ENCODE results near the gene MIPOL1. TPM values are rescaled to one million over a fixed set of nuclear protein-coding genes. Genes with fewer than 3 reads are reported as not detected.

Gene MIPOL1
- total and polyA plus RNA-seq, 2 of the 4 experiments (the other 2 are of a cell fraction) = 2.7 to 5.9 TPM

DNA sequence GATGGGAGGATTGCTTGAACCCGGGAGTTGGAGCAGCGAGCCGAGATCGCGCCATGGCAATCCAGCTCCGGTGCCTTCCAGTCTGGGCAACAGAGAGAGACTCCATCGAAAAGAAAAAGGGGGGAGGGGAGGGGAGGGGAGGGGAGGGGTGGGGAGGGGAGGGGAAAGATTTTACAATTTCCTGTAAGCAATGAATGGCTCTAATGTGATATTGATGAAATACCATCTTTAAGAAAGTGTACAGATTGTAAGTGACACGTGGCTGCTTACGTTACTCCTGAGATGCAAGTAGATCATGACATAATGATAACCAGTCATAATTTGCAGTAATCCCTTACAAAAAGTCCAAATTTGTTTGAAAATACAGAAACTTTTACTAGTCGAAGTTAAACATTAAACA lies 26.7 kb upstream of the MIPOL1 start:
- H3K9ac ChIP-seq (ENCODE audit: low read depth, low read length) = no peak overlapping the region
- H2BK5ac ChIP-seq (ENCODE audit: low read depth, low read length, poor library complexity, severe bottlenecking) = no peak overlapping the region
- H4K91ac ChIP-seq (ENCODE audit: insufficient read depth, low read depth, low read length) = no peak overlapping the region
- H3K9me3 ChIP-seq (ENCODE audit: control insufficient read depth, insufficient read depth, low read length) = no peaks in the 10 kb centered on the region
- H3K4ac ChIP-seq (ENCODE audit: low read depth, low read length) = no peak overlapping the region
- CTCF ChIA-PET = interaction anchor here (1.0 kb wide), 1 partner anchor 18 kb away, joined by 4 read pairs; no protein-coding TSS in a partner anchor
- H2AFZ ChIP-seq (replicated peaks; ENCODE audit: low read length, poor library complexity) = no peak overlapping the region
- H4K20me1 ChIP-seq (ENCODE audit: insufficient read depth, low read length) = no peaks in the 10 kb centered on the region
- no CpG with 5 or more reads among the region's 10 CpGs for WGBS, 2 experiments (ENCODE audit: extremely low coverage in 2 of 2, insufficient read length in 1 of 2)
- H3K4me1 ChIP-seq (ENCODE audit: control insufficient read depth, insufficient read depth, low read length) = 0 out of 2 replicates have a peak, but pooled peaks cover 2% of the 10 kb centered on the region
- no peak for ATAC-seq (ENCODE audit: low read depth)
- H4K8ac ChIP-seq (ENCODE audit: low read depth in 2 of 2, low read length in 2 of 2) = no peak overlapping the region
- no peak overlapping the region for H2BK120ac ChIP-seq (ENCODE audit: low read depth, low read length)
- no TSS peak for BruUV-seq (replicated peaks)
- in situ Hi-C loops (cut with MboI; ENCODE audit: low sequenced_read_pairs) (no loop called here), dilution Hi-C loops (cut with HindIII; ENCODE audit: low sequenced_read_pairs, unreplicated experiment) (no loop called here), intact Hi-C loops (cut with micrococcal nuclease) (no loop called here)
- no peak for DNase-seq
- no peak overlapping the region for H3K14ac ChIP-seq (replicated peaks; ENCODE audit: low read depth, low read length)
- H2BK15ac ChIP-seq (ENCODE audit: low read depth, low read length) = no peak overlapping the region
- H3K4me2 ChIP-seq (ENCODE audit: low read depth, low read length) = no peak overlapping the region
- no peak overlapping the region for H2BK20ac ChIP-seq (ENCODE audit: low read depth, low read length)
- H3K27me3 ChIP-seq (ENCODE audit: control insufficient read depth, insufficient read depth, low read length) = no peaks in the 10 kb centered on the region
- H3K9me1 ChIP-seq (ENCODE audit: insufficient read depth, low read length) = no peaks in the 10 kb centered on the region
- H3K23ac ChIP-seq (ENCODE audit: low read depth, low read length) = no peak overlapping the region
- H3K18ac ChIP-seq (ENCODE audit: low read depth, low read length) = no peak overlapping the region
- H3K79me1 ChIP-seq (ENCODE audit: low read depth in 1 of 2, low read length in 2 of 2) = peaks cover 2 to 3% of the 10 kb centered on the region in 2 experiments; a peak in 1 of 4 replicates
- POLR2A ChIA-PET (ENCODE audit: unreplicated experiment) = no interaction called here
- no peak overlapping the region for H4K5ac ChIP-seq (ENCODE audit: low read depth, low read length)
- no peak overlapping the region for H3K56ac ChIP-seq (ENCODE audit: extremely low read depth, insufficient read depth, low read length)
- TF ChIP-seq, protein P1, sequence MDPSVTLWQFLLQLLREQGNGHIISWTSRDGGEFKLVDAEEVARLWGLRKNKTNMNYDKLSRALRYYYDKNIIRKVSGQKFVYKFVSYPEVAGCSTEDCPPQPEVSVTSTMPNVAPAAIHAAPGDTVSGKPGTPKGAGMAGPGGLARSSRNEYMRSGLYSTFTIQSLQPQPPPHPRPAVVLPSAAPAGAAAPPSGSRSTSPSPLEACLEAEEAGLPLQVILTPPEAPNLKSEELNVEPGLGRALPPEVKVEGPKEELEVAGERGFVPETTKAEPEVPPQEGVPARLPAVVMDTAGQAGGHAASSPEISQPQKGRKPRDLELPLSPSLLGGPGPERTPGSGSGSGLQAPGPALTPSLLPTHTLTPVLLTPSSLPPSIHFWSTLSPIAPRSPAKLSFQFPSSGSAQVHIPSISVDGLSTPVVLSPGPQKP (IDR thresholded peaks at IDR 0.05; ENCODE audit: borderline replicate concordance, low read depth, low read length) = no peak
- no peak for TF ChIP-seq NFE2L2 (IDR thresholded peaks at IDR 0.05; ENCODE audit: low read depth, low read length)
- no peak for TF ChIP-seq MXI1 (IDR thresholded peaks at IDR 0.05; ENCODE audit: borderline replicate concordance, low read depth, low read length)
- TF ChIP-seq, protein P2, sequence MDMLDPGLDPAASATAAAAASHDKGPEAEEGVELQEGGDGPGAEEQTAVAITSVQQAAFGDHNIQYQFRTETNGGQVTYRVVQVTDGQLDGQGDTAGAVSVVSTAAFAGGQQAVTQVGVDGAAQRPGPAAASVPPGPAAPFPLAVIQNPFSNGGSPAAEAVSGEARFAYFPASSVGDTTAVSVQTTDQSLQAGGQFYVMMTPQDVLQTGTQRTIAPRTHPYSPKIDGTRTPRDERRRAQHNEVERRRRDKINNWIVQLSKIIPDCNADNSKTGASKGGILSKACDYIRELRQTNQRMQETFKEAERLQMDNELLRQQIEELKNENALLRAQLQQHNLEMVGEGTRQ (IDR thresholded peaks at IDR 0.05; ENCODE audit: low read depth, low read length) = no peak
- no peak for TF ChIP-seq CEBPB (IDR thresholded peaks at IDR 0.05; ENCODE audit: low read depth, low read length)
- TF ChIP-seq POLR2A (IDR thresholded peaks at IDR 0.05; ENCODE audit: low read depth, low read length) = no peak
- TF ChIP-seq FOS (IDR thresholded peaks at IDR 0.05; ENCODE audit: low read depth, low read length) = no peak
- TF ChIP-seq RCOR1 (IDR thresholded peaks at IDR 0.05; ENCODE audit: insufficient replicate concordance, low read length) = no peak
- TF ChIP-seq MAFK (IDR thresholded peaks at IDR 0.05; ENCODE audit: low read depth, low read length) = no peak
- TF ChIP-seq RAD21 (IDR thresholded peaks at IDR 0.05; ENCODE audit: low read length) = no peak
- TF ChIP-seq CHD1 (IDR thresholded peaks at IDR 0.05; ENCODE audit: low read depth, low read length) = no peak
- TF ChIP-seq MAZ (IDR thresholded peaks at IDR 0.05; ENCODE audit: borderline replicate concordance, low read depth, low read length) = no peak
- TF ChIP-seq, protein P3, sequence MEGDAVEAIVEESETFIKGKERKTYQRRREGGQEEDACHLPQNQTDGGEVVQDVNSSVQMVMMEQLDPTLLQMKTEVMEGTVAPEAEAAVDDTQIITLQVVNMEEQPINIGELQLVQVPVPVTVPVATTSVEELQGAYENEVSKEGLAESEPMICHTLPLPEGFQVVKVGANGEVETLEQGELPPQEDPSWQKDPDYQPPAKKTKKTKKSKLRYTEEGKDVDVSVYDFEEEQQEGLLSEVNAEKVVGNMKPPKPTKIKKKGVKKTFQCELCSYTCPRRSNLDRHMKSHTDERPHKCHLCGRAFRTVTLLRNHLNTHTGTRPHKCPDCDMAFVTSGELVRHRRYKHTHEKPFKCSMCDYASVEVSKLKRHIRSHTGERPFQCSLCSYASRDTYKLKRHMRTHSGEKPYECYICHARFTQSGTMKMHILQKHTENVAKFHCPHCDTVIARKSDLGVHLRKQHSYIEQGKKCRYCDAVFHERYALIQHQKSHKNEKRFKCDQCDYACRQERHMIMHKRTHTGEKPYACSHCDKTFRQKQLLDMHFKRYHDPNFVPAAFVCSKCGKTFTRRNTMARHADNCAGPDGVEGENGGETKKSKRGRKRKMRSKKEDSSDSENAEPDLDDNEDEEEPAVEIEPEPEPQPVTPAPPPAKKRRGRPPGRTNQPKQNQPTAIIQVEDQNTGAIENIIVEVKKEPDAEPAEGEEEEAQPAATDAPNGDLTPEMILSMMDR (conservative IDR thresholded peaks at IDR 0.05; ENCODE audit: low read depth, low read length) = no peak
- TF ChIP-seq BHLHE40 (IDR thresholded peaks at IDR 0.05; ENCODE audit: low read depth, low read length) = no peak
- TF ChIP-seq RFX5 (IDR thresholded peaks at IDR 0.05; ENCODE audit: low read depth, low read length) = no peak
- TF ChIP-seq SMC3 (IDR thresholded peaks at IDR 0.05; ENCODE audit: low read depth, low read length) = no peak
- H2AK5ac ChIP-seq (ENCODE audit: low read depth, low read length) = no peak overlapping the region
- no peak overlapping the region for H3K4me3 ChIP-seq (ENCODE audit: insufficient read depth, low read depth, low read length)
- no peak overlapping the region for H2AK9ac ChIP-seq (replicated peaks; ENCODE audit: low read depth, low read length, poor library complexity)
- no peak overlapping the region for H3K27ac ChIP-seq (ENCODE audit: insufficient read depth, low read length)
- H3K36me3 ChIP-seq (ENCODE audit: control insufficient read depth, insufficient read depth, low read length) = no peaks in the 10 kb centered on the region
